ENCODE results near the gene INSIG1. TPM values are rescaled to one million over a fixed set of nuclear protein-coding genes. Genes with fewer than 3 reads are reported as not detected.

The INSIG1 gene
- total and polyA plus RNA-seq, 12 donors, result 9.9 to 249 (median 56.1) TPM

DNA sequence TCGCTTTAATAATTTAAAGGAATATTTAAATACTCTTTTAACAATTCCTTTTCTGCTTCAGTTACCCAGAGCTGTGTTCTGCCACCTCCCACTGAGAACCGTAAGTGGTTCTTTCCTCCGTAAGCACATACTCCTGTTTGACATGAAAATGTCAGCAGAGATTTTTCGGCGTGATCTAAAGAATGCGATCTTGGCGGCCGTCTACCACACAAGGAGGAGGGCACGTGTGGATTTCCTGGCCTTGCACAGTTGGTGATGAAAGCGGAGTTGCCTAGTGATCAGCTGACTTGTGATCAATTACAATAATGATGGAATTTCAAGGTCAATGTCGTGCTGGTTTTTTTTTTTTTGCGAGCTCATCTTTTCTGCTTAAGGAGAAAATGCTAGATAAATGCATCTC, 35.6 kb upstream of the INSIG1 start:
- TF ChIP-seq POLR2A (IDR thresholded peaks at IDR 0.05) (no peak), CTCF (IDR thresholded peaks at IDR 0.05) (no peak)
- no peak overlapping the region for H3K4me3 ChIP-seq
- peak in 1 of 7 donors; percentile 29 for DNase-seq
- H3K4me1 ChIP-seq (replicated peaks in 1 of 2), result no peaks in the 10 kb centered on the region
- peaks cover 4% of the 10 kb centered on the region for H3K27me3 ChIP-seq
- H3K36me3 ChIP-seq (replicated peaks in 1 of 2), result no peaks in the 10 kb centered on the region
- no peaks in the 10 kb centered on the region for H3K9me3 ChIP-seq (replicated peaks in 1 of 3)
- no peak overlapping the region for H3K27ac ChIP-seq
- intact Hi-C loops (cut with DNase I), result no loop called here
- 41 to 65% (median 57%) methylated on average over 12 of the region's 12 CpGs for WGBS, 4 donors

- intact Hi-C loops (cut with DNase I), result no loop called here
- DNase-seq, result no peak
- TF ChIP-seq POLR2A (IDR thresholded peaks at IDR 0.05), result no peak
- TF ChIP-seq CTCF (IDR thresholded peaks at IDR 0.05), result no peak
- WGBS, 4 donors, result 79 to 89% (median 84%) methylated on average over 8 to 14 of the region's 14 CpGs
- no peaks in the 10 kb centered on the region for H3K36me3 ChIP-seq (replicated peaks in 1 of 2)
- H3K4me1 ChIP-seq (replicated peaks in 1 of 2), result no peaks in the 10 kb centered on the region
- H3K4me3 ChIP-seq, result no peak overlapping the region
- H3K27ac ChIP-seq, result no peak overlapping the region
- no peaks in the 10 kb centered on the region for H3K9me3 ChIP-seq (replicated peaks in 1 of 3)
- peaks cover 4% of the 10 kb centered on the region for H3K27me3 ChIP-seq
Measured at GRCh38 chr7:155263051-155263450, 34.6 kb upstream of the INSIG1 start.

- H3K4me3 ChIP-seq, result no peak overlapping the region
- no peaks in the 10 kb centered on the region for H3K9me3 ChIP-seq (replicated peaks in 1 of 3)
- DNase-seq, result no peak
- 83 to 93% (median 86%) methylated on average over 11 to 12 of the region's 12 CpGs for WGBS, 4 donors
- intact Hi-C loops (cut with DNase I), result no loop called here
- no peaks in the 10 kb centered on the region for H3K4me1 ChIP-seq (replicated peaks in 1 of 2)
- no peaks in the 10 kb centered on the region for H3K36me3 ChIP-seq (replicated peaks in 1 of 2)
- H3K27me3 ChIP-seq, result peaks cover 4% of the 10 kb centered on the region
- no peak for TF ChIP-seq CTCF (IDR thresholded peaks at IDR 0.05)
- no peak for TF ChIP-seq POLR2A (IDR thresholded peaks at IDR 0.05)
- no peak overlapping the region for H3K27ac ChIP-seq
Measured at GRCh38 chr7:155263581-155264143, 34.0 kb upstream of the INSIG1 start.

DNA sequence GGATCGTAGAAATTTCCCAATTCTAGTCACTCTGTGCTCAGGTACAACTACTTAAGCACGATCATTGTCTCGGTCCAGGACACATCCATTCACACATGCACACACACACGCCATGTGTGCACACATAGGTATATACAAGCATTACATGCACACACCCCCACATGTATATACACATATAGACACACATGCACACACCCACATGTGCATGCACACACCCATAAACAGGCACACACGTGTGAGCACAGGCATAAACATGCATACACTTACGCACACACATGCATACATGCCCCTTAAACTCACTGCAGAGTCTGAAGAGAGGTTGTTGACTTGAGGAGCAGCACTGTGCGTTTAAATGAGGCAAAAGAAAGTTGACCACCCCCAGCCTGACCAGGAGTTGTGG, 32.5 kb upstream of the INSIG1 start:
- Histone ChIP-seq H3K36me3 (replicated peaks in 1 of 2) (no peaks in the 10 kb centered on the region), H3K27ac (no peak overlapping the region), H3K4me3 (no peak overlapping the region), H3K4me1 (replicated peaks in 1 of 2) (no peaks in the 10 kb centered on the region), H3K9me3 (replicated peaks in 1 of 3) (no peaks in the 10 kb centered on the region), H3K27me3 (peaks cover 4% of the 10 kb centered on the region)
- TF ChIP-seq CTCF (IDR thresholded peaks at IDR 0.05), result no peak
- no peak for TF ChIP-seq POLR2A (IDR thresholded peaks at IDR 0.05)
- intact Hi-C loops (cut with DNase I), result no loop called here
- DNase-seq, result no peak
- WGBS, 4 donors, result 78 to 81% (median 81%) methylated on average over 7 of the region's 7 CpGs

Data from adrenal gland (tissue), 12 donors.